NT2/D1 (cell line): ENCODE results near the gene RPUSD1.

Experiments
- DNase-seq: peaks from one replicate; pipeline ENCODE4 v3.0.0-alpha.2; 2011; ENCODE audit warnings: low read depth, low spot score
- H3K27me3 ChIP-seq: 2 replicates; pipeline ENCODE4 v1.6.0; 2011; ENCODE audit warnings: mild to moderate bottlenecking; ENCODE audit not compliant: insufficient read length, insufficient read depth
- H3K36me3 ChIP-seq: 2 replicates; pipeline ENCODE4 v1.6.1; 2011; ENCODE audit warnings: mild to moderate bottlenecking, low read length, mixed read lengths; ENCODE audit not compliant: insufficient read depth, insufficient read length
- H3K4me1 ChIP-seq: 2 replicates; pipeline ENCODE4 v1.5.1; 2011; ENCODE audit not compliant: insufficient read depth, insufficient read length
- H3K4me3 ChIP-seq: 2 replicates; pipeline ENCODE4 v1.5.1; 2011; ENCODE audit warnings: low read depth; ENCODE audit not compliant: insufficient read length
- H3K9ac ChIP-seq: 2 replicates; pipeline ENCODE4 v1.6.0; 2011; ENCODE audit warnings: low read depth; ENCODE audit not compliant: insufficient read length
- H3K9me3 ChIP-seq: 2 replicates; pipeline ENCODE4 v1.5.1; 2011; ENCODE audit warnings: mild to moderate bottlenecking, low read length; ENCODE audit not compliant: insufficient read depth
- SUZ12 ChIP-seq: IDR thresholded peaks from 2 replicates; pipeline ENCODE4 v1.6.1; 2011; ENCODE audit not compliant: insufficient read length, insufficient read depth; ENCODE audit errors: extremely low read depth
- YY1 ChIP-seq: IDR thresholded peaks from 2 replicates; pipeline ENCODE4 v1.6.1; 2011; ENCODE audit not compliant: insufficient read length, insufficient read depth
- ZNF274 ChIP-seq: IDR thresholded peaks from 2 replicates; pipeline ENCODE4 v1.6.1; 2011; ENCODE audit warnings: mild to moderate bottlenecking, low read depth, low read length

RPUSD1 gene

DNA sequence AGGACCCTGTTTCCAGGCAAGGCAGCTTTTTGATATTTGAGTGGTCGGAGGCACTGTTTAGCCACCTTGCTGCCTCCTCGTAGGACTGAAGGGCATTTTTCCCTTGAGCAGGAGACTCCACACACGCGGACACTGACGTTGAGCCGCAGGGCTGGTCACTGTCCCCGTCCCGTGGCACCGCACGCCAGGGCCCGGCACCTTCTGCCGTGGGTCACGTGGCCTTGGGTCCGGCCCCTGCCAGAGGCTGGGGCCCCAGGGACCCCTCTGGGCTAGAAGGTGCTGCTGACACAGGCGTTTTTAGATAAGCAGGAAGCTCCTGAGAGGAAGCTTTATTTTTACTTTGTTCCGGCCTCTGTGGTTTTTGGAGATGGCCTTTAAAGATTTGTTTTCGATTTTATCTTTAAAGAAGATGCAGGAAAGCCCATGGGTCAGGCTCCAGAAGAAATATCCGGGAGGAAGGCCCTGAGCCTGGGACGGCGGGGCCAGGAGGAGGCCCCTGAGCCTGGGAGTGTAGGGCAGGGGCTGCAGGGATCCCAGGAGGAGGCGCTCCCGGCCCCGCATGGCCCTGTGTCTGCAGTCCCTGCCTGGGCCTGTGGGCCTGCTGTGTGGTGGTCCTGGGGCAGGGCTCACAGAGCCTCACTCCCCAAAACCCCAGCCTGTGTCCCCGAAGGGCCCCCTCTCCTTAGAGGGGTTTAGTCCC lies 42.8 kb upstream of the RPUSD1 start:
- Histone ChIP-seq H3K9me3 (peaks cover 9% of the 10 kb centered on the region), H3K4me3 (no peak overlapping the region), H3K36me3 (no peaks in the 10 kb centered on the region), H3K4me1 (peaks cover 3% of the 10 kb centered on the region), H3K9ac (no peak overlapping the region), H3K27me3 (no peaks in the 10 kb centered on the region)
- TF ChIP-seq SUZ12 (no peak), ZNF274 (no peak)
- no peak for DNase-seq

DNA sequence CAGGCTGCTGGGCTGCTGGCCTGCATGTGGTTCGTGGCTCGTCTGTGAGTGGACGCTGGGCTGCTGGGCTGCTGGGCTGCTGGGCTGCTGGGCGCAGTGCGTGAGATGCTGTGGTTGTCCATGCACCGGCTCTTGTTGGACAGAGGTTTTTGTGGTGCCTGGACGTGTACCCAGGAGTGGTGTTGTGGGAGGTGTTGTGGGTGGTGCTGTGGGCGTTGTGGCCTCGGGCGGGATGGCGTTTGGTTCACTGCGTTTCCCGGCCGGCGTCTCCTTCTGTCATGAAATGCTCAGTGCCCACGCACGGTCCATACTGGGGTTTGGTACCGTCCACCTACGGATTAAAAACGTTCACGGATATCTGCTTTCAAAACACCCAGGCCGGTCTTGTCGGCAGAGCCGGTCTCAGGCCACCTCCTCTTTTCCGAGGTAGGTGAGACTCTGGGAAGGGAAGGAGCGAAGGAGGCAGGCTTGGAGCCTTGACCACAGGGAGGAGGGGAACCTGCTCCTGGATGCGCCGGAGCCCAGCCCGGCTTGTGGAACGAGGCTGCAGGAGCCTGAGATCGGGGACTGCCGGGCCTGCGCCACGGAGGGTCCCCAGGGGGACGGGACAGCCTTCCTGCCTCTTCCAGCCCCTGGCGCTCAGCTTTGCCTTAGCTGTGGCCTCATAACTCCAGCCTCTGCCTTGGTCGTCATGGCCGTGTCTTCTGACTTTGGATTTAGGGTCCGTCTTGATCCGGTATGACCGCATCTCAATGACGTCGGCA lies 42.1 kb upstream of the RPUSD1 start:
- no peak for TF ChIP-seq YY1
- TF ChIP-seq ZNF274: no peak
- TF ChIP-seq SUZ12: no peak
- Histone ChIP-seq H3K27me3 (no peaks in the 10 kb centered on the region), H3K36me3 (no peaks in the 10 kb centered on the region), H3K9me3 (0 out of 2 replicates have a peak, but pooled peaks cover 2% of the 10 kb centered on the region), H3K4me1 (peaks cover 5% of the 10 kb centered on the region), H3K4me3 (no peak overlapping the region), H3K9ac (no peak overlapping the region)
- no peak for DNase-seq

DNA sequence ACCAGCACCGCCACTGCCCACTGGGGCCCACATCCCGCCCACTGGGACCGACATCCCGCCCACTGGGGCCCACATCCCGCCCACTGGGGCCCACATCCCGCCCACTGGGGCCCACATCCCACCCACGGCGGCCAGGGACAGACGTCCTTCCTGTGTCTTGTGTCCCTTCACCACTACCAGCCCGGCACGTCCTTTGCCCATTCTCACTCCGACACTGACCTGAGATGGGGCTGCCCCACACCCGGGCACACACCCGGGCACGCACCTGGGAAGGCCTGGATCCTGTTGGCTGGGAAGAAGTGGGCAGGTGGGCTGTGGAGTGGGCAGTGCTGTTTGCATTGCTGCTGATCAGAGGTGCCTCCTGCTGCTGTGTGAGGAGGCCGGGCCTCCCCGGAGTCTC lies 40.7 kb upstream of the RPUSD1 start:
- Histone ChIP-seq H3K4me3 (no peak overlapping the region), H3K9me3 (no peaks in the 10 kb centered on the region), H3K36me3 (no peaks in the 10 kb centered on the region), H3K27me3 (no peaks in the 10 kb centered on the region), H3K4me1 (peaks cover 5% of the 10 kb centered on the region), H3K9ac (no peak overlapping the region)
- TF ChIP-seq SUZ12: no peak
- no peak for TF ChIP-seq YY1
- TF ChIP-seq ZNF274: no peak
- no peak for DNase-seq

DNA sequence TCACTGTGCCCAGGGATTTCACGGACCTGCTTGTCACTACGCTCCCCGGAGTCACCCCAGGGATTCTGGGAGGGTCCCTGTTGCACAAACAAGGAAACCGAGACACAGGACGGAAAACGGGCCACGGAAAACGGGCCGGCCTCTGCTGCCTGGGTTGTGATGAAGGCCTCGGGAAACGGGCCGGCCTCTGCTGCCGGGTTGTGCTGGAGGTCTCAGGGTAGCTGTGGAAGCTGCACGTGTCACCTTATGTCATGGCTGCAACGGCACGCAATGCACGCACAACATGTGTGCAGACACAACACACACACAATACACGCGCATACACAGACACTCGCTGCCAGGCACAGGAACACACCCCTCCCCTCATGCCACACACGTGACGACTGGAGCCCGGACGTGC lies 39.3 kb upstream of the RPUSD1 start:
- TF ChIP-seq SUZ12 (no peak), ZNF274 (no peak), YY1 (no peak)
- DNase-seq: no peak
- Histone ChIP-seq H3K4me3 (no peak overlapping the region), H3K36me3 (no peaks in the 10 kb centered on the region), H3K27me3 (no peaks in the 10 kb centered on the region), H3K9me3 (no peaks in the 10 kb centered on the region), H3K9ac (no peak overlapping the region), H3K4me1 (peaks cover 5% of the 10 kb centered on the region)

DNA sequence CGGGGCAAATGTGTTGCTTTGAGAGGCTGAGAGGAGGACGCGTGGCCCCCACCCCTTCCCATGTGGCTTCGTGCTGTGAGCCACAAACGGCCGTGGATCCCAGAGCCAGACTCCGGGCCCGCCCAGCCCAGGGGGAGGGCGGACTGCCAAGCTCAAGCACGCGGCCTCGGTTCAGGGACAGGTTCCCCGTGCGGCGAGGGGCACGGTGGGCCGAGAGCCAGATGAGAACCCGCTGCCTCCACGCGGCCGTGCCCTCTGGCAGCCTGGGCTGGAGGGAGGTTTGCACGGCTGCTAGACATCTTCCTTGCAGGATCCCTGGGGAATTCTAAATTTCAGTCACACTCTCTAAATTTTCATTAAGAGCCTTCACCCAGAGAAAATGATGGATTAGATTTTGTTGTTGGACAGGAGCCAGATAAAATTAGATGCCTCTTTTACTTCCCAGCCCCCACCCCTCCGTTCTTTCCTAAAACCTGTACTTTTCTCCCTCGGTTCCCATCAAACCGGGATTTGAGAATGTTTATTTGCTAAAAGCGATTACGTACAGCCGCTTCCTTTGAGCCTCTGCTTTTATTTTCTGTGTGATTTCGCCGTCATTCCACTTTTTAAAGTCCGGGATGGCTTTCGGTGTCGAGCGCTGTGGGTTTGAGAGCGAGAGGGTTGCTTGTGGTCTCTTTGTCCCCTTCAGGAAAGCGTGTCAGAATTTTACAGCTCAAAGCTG lies 37.3 kb upstream of the RPUSD1 start:
- TF ChIP-seq SUZ12 (no peak), YY1 (no peak), ZNF274 (no peak)
- DNase-seq: no peak
- H3K27me3 ChIP-seq: no peaks in the 10 kb centered on the region
- H3K4me3 ChIP-seq: no peak overlapping the region
- no peaks in the 10 kb centered on the region for H3K9me3 ChIP-seq
- peaks cover 9% of the 10 kb centered on the region for H3K4me1 ChIP-seq
- no peaks in the 10 kb centered on the region for H3K36me3 ChIP-seq
- H3K9ac ChIP-seq: no peak overlapping the region

DNA sequence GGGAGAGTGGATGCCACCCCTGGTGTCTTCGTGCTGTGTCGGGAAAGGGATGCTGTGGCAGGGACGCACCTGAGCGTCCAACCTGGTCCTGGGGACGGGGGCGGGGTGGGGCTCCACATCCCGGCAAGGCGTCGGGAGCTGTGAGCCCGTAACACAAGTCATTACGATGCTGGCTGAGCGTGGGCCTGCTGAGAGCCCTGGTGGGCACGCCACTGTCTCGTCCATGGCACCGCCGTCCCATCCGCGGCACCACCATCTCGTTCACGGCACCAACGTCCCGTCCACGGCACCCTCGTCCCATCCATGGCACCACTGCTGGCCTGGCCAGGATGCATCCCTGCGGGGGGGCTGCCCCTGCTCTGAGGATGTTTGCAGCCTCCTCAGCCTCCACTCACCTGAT lies 36.4 kb upstream of the RPUSD1 start:
- peaks cover 9% of the 10 kb centered on the region for H3K4me1 ChIP-seq
- no peak overlapping the region for H3K9ac ChIP-seq
- no peaks in the 10 kb centered on the region for H3K36me3 ChIP-seq
- no peaks in the 10 kb centered on the region for H3K9me3 ChIP-seq
- TF ChIP-seq SUZ12: no peak
- no peak for TF ChIP-seq ZNF274
- no peak for TF ChIP-seq YY1
- H3K27me3 ChIP-seq: no peaks in the 10 kb centered on the region
- no peak overlapping the region for H3K4me3 ChIP-seq
- no peak for DNase-seq

DNA sequence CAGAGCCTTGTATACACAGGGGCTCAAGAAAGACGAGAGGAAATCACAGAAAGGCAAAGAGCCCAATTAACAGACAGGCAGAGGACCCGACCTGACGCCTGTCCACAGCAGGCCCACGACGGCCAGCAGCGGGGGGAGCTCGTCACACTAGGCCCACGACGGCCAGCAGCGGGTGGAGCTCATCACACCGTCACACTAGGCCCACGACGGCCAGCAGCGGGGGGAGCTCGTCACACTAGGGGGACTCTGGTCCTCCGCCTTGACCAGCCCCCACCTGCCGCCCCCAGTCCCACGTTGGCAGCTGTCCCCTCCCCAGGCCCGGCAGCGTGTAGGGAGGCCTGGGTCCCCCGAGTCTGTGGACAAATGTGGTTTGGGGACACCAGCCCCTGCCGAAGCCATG lies 36.0 kb upstream of the RPUSD1 start:
- TF ChIP-seq YY1 (no peak), SUZ12 (no peak), ZNF274 (no peak)
- no peak overlapping the region for H3K4me3 ChIP-seq
- H3K27me3 ChIP-seq: no peaks in the 10 kb centered on the region
- H3K4me1 ChIP-seq: peaks cover 9% of the 10 kb centered on the region
- no peak for DNase-seq
- H3K9me3 ChIP-seq: no peaks in the 10 kb centered on the region
- H3K9ac ChIP-seq: no peak overlapping the region
- H3K36me3 ChIP-seq: no peaks in the 10 kb centered on the region
